DOHH2 (cell line): ENCODE measurements around the gene CEP70.
"Not testable (repeated sequence)": the region's sequence is repeated elsewhere in the genome, so short reads cannot be mapped to it uniquely, and the experiment has no call there.

Experiments
- H3F3A ChIP-seq: fragments of 200-600 bp; sonication (generic), shearing (Covaris generic); 2 replicates; pipeline ENCODE4 v1.6.0; 2016; ENCODE audit warnings: antibody characterized with exemption, mild to moderate bottlenecking; ENCODE audit not compliant: control insufficient read depth, insufficient read depth
- H3K27ac ChIP-seq: fragments of 200-600 bp; sonication (generic); 2 replicates; pipeline ENCODE4 v1.5.1; 2014; ENCODE audit warnings: low read depth, mild to moderate bottlenecking, low read length, moderate library complexity
- H3K27me3 ChIP-seq: fragments of 200-600 bp; sonication (generic); 2 replicates; pipeline ENCODE4 v1.6.1; 2014; ENCODE audit warnings: mild to moderate bottlenecking, low read length, mixed read lengths; ENCODE audit not compliant: control insufficient read depth
- H3K36me3 ChIP-seq: fragments of 200-600 bp; sonication (generic); 2 replicates; pipeline ENCODE4 v1.6.1; 2014; ENCODE audit warnings: mild to moderate bottlenecking, low read length, moderate library complexity, mixed read lengths; ENCODE audit not compliant: control insufficient read depth
- H3K4me1 ChIP-seq: fragments of 200-600 bp; sonication (generic); 2 replicates; pipeline ENCODE4 v1.6.1; 2014; ENCODE audit warnings: mild to moderate bottlenecking, low read length, mixed read lengths; ENCODE audit not compliant: control insufficient read depth
- H3K4me2 ChIP-seq: fragments of 200-600 bp; sonication (generic); 2 replicates; pipeline ENCODE4 v1.6.0; 2014; ENCODE audit warnings: mild to moderate bottlenecking, low read length, moderate library complexity
- H3K4me3 ChIP-seq: fragments of 200-600 bp; sonication (generic); 2 replicates; pipeline ENCODE4 v1.5.1; 2014; ENCODE audit warnings: mild to moderate bottlenecking, low read length, mixed read lengths
- H3K79me2 ChIP-seq: fragments of 200-600 bp; sonication (generic); 2 replicates; pipeline ENCODE4 v1.6.1; 2014; ENCODE audit warnings: mild to moderate bottlenecking, low read length, mixed read lengths; ENCODE audit not compliant: control insufficient read depth
- H3K9me2 ChIP-seq: fragments of 200-600 bp; sonication (generic); replicated peaks from 2 replicates; pipeline ENCODE4 v1.6.1; 2014; ENCODE audit warnings: mild to moderate bottlenecking, low read length, mixed read lengths; ENCODE audit not compliant: control insufficient read depth
- H3K9me3 ChIP-seq: fragments of 200-600 bp; sonication (generic); 2 replicates; pipeline ENCODE4 v1.6.1; 2014; ENCODE audit warnings: antibody characterized with exemption, low read length, mixed read lengths; ENCODE audit not compliant: control insufficient read depth, insufficient read depth
- H4K20me1 ChIP-seq: fragments of 200-600 bp; sonication (generic); 2 replicates; pipeline ENCODE4 v1.6.0; 2014; ENCODE audit warnings: low read depth, mild to moderate bottlenecking, antibody characterized with exemption, low read length, moderate library complexity; ENCODE audit not compliant: control insufficient read depth, insufficient read depth
- EZH2phosphoT487 ChIP-seq: fragments of 200-600 bp; sonication (generic); IDR thresholded peaks from 2 replicates; pipeline ENCODE4 v1.6.1; 2017; ENCODE audit warnings: borderline replicate concordance, mild to moderate bottlenecking, antibody characterized with exemption, low read length, moderate library complexity, mixed read lengths
- TF ChIP-seq, protein P1 (sequence below): fragments of 200-600 bp; sonication (generic); IDR thresholded peaks from one replicate; pipeline ENCODE4 v1.5.1; 2014; ENCODE audit warnings: antibody characterized with exemption, mild to moderate bottlenecking, low read depth, low read length; ENCODE audit not compliant: poor library complexity, severe bottlenecking

Gene CEP70

DNA sequence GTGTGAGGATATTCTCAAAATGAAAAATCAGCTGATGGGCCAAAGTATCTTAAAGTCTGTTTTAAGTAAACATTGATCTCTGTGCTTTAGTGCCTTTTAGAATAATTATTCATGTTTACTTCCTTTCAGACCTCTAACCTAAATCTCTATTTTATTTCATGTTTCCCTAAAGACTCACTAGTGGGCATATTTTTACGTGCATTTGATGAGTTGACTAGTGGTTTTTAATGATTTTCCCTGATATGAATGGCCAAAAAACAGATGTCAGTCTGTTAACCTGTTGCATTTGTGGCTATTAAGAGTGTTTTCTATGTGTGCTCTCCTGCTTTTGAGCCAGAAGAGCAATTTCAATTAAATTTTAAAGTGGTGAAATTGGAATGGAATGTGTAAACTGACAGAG is 21.4 kb upstream of the CEP70 start:
- Histone ChIP-seq H4K20me1 (no peaks in the 10 kb centered on the region), H3K27me3 (no peaks in the 10 kb centered on the region), H3K9me2 (no peaks in the 10 kb centered on the region), H3K4me3 (no peak overlapping the region), H3K4me1 (peaks cover 32% of the 10 kb centered on the region), H3K4me2 (no peak overlapping the region), H3K9me3 (no peaks in the 10 kb centered on the region), H3K79me2 (peaks cover 88% of the 10 kb centered on the region), H3K36me3 (peaks cover 14% of the 10 kb centered on the region), H3K27ac (no peak overlapping the region), H3F3A (no peaks in the 10 kb centered on the region; the same call in 1 of the 2 replicates)
- TF ChIP-seq, protein P1, sequence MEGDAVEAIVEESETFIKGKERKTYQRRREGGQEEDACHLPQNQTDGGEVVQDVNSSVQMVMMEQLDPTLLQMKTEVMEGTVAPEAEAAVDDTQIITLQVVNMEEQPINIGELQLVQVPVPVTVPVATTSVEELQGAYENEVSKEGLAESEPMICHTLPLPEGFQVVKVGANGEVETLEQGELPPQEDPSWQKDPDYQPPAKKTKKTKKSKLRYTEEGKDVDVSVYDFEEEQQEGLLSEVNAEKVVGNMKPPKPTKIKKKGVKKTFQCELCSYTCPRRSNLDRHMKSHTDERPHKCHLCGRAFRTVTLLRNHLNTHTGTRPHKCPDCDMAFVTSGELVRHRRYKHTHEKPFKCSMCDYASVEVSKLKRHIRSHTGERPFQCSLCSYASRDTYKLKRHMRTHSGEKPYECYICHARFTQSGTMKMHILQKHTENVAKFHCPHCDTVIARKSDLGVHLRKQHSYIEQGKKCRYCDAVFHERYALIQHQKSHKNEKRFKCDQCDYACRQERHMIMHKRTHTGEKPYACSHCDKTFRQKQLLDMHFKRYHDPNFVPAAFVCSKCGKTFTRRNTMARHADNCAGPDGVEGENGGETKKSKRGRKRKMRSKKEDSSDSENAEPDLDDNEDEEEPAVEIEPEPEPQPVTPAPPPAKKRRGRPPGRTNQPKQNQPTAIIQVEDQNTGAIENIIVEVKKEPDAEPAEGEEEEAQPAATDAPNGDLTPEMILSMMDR, result no peak
- no peak for TF ChIP-seq EZH2phosphoT487

DNA sequence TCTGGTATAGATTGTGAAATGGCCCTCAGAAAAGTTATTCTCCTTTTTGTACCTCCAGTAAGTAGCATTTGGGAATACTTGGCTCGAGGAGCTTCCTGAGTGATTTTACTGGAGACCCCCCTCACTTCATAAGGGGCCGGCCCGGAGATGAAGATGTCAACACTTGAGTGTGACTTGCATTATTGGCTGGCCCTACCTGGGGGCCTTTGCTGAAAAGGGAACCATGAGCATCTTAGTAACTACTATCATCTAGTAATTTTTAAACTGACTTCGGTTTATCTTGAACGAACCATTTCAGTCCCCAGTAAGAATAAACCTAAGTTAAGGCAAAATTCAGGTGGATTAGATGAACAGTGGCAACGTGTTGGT is 15.8 kb upstream of the CEP70 start:
- peak overlapping the region; percentile 90 for H3K4me2 ChIP-seq
- TF ChIP-seq, protein P1, result no peak
- no peak for TF ChIP-seq EZH2phosphoT487
- peaks cover 33% of the 10 kb centered on the region for H3K4me1 ChIP-seq
- H3K9me2 ChIP-seq, result no peaks in the 10 kb centered on the region
- H3K9me3 ChIP-seq, result no peaks in the 10 kb centered on the region
- H3K27ac ChIP-seq, result peak overlapping the region; percentile 78
- no peaks in the 10 kb centered on the region for H4K20me1 ChIP-seq
- H3K4me3 ChIP-seq, result peak overlapping the region; percentile 89
- H3K36me3 ChIP-seq, result peaks cover 18% of the 10 kb centered on the region
- H3K27me3 ChIP-seq, result no peaks in the 10 kb centered on the region
- no peaks in the 10 kb centered on the region; the same call in 1 of the 2 replicates for H3F3A ChIP-seq
- H3K79me2 ChIP-seq, result peaks cover 69% of the 10 kb centered on the region

DNA sequence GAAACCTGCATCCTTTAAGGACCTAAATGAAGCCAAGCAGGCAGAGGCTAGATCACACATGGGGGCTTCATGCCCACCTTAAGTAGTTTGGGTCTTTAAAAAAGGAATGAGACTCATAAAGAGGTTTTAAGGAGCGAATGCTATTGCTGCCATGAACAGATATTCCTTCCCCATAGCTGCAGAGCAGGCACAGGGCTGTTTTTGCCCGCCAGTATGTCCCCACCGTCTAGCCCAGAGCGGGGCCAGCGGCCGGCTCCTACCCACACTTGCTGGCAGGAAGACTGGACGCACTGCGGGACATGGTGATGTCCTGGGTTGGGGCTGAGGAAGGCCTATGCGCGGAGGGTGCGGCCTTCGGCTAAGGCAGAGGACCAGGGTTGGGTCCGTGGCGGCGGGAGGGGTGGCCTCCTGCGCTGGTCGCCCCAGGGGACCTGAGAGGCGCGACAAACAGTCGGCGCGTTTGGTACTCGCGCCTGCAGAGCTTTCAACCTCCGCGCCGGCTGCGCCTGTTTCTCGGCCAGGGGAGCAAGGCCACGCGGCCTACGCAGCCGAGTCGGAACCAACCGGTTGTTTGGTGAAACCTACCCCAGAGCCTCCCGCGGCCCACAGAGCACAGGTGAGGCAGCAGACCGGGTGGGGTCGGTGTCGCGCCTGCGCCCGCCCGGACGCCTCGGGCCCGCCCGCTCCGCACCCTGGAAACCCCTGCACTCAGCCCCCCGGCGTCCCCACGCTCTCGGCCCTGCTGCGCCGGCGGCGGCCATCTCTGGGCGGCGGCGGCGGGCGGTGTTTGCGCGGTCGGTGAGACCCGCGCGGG is 14.5 kb upstream of the CEP70 start, which contains the start of gene FAIM:
TSS of gene FAIM (plus strand) at position 450 of the 814 bp plus-strand sequence. CDS start 10,956 bp downstream, outside the sequence.
- H3K9me2 ChIP-seq, result no peaks in the 10 kb centered on the region
- H3F3A ChIP-seq, result no peaks in the 10 kb centered on the region
- H3K4me1 ChIP-seq, result peaks cover 30% of the 10 kb centered on the region
- H3K79me2 ChIP-seq, result peaks cover 55% of the 10 kb centered on the region
- peak within 1 kb of the TSS; percentile 90 for H3K4me2 ChIP-seq
- peak within 1 kb of the TSS; percentile 78 for H3K27ac ChIP-seq
- no peak for TF ChIP-seq EZH2phosphoT487
- TF ChIP-seq, protein P1, result no peak
- H3K27me3 ChIP-seq, result no peaks in the 10 kb centered on the region
- no peaks in the 10 kb centered on the region for H3K9me3 ChIP-seq
- no peaks in the 10 kb centered on the region for H4K20me1 ChIP-seq
- peak within 1 kb of the TSS; percentile 89 for H3K4me3 ChIP-seq
- H3K36me3 ChIP-seq, result peaks cover 18% of the 10 kb centered on the region

DNA sequence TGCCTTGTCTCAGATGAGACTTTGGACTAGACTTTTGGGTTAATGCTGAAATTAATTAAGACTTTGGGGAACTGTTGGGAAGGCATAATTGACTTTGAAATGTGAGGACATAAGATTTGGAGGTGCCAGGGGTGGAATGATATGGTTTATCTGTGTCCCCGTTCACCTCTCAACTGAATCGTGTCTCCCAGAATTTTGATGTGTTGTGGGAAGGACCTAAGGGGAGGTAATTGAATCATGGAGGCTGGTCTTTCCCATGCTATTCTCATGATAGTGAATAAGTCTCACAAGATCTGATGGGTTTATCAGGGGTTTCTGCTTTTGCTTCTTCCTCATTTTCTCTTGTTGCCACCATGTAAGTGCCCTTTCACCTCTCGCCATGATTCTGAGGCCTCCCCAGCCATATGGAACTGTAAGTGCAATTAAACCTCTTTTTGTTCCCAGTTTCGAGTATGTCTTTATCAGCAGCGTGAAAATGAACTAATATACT is 10.1 kb upstream of the CEP70 start:
- not testable (repeated sequence) for H3K27me3 ChIP-seq, H3K27ac ChIP-seq, H3K9me2 ChIP-seq, H3K4me3 ChIP-seq, H3K4me2 ChIP-seq, H3K9me3 ChIP-seq, H3F3A ChIP-seq, H3K36me3 ChIP-seq, H4K20me1 ChIP-seq
- H3K4me1 ChIP-seq, result peaks cover 10% of the 10 kb centered on the region
- peaks cover 12% of the 10 kb centered on the region for H3K79me2 ChIP-seq

DNA sequence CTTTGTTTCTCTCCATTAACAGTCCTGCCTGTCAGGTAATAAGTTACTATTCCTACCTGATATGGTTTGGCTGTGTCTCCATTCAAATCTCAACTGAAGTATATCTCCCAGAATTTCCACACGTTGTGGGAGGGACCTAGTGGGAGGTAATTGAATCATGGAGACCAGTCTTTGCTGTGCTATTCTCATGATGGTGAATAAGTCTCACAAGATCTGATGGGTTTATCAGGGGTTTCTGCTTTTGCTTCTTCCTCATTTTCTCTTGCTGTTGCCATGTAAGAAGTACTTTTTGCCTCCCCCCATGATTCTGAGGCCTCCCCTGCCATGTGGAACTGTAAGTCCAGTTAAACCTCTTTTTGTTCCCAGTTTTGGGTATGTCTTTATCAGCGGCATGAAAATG is 7.6 kb upstream of the CEP70 start:
- H3K36me3 ChIP-seq, H3K9me3 ChIP-seq, H3K79me2 ChIP-seq, H3K4me2 ChIP-seq, H3K27me3 ChIP-seq, H3F3A ChIP-seq, H3K9me2 ChIP-seq, H3K4me1 ChIP-seq, H4K20me1 ChIP-seq, H3K27ac ChIP-seq, H3K4me3 ChIP-seq: not testable (repeated sequence)
